ENCODE measurements around the gene OPA3.

Gene OPA3

DNA sequence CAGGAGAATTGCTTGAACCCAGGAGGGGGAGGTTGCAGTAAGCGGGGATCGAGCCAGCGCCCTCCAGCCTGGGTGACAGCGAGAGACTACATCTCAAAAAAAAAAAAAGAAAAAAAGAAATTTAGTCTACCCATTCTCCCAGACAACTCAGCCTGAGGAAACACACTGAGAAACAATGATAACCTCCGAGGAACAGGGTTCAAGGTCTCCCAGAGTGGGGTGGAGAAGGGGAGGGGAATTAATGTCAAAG, 78.7 kb downstream of the OPA3 start:
- H2BK15ac ChIP-seq (replicated peaks; ENCODE audit: low read depth), result no peak overlapping the region
- no peaks in the 10 kb centered on the region for H3K36me3 ChIP-seq (ENCODE audit: control insufficient read depth, insufficient read depth, low read length)
- H3K27ac ChIP-seq (ENCODE audit: low read depth, low read length), result no peak overlapping the region
- peak overlapping the region; percentile 77 for H3K4me2 ChIP-seq (ENCODE audit: low read length)
- peaks cover 2% of the 10 kb centered on the region for H3K79me1 ChIP-seq (ENCODE audit: low read length)
- no peak overlapping the region for H3K4me3 ChIP-seq (ENCODE audit: low read length)
- DNase-seq, result no peak
- H3K4me1 ChIP-seq (ENCODE audit: control insufficient read depth, low read depth, low read length), result peaks cover 2% of the 10 kb centered on the region
- H2BK5ac ChIP-seq (ENCODE audit: low read length), result no peak overlapping the region
- H3K23ac ChIP-seq (ENCODE audit: low read length), result no peak overlapping the region
- H3K9ac ChIP-seq (ENCODE audit: low read length), result peak overlapping the region; percentile 23
- WGBS (ENCODE audit: extremely low coverage, insufficient coverage, low lambda C conversion rate), result no CpG with 5 or more reads among the region's 5 CpGs
- H4K5ac ChIP-seq (ENCODE audit: low read length), result no peak overlapping the region
- H4K8ac ChIP-seq (ENCODE audit: low read depth, low read length), result no peak overlapping the region
- peak overlapping the region; percentile 62 for H3K4ac ChIP-seq (ENCODE audit: low read depth, low read length)
- H3K79me2 ChIP-seq (ENCODE audit: control insufficient read depth, insufficient read depth, low read length), result peaks cover 32% of the 10 kb centered on the region
- H3K18ac ChIP-seq (ENCODE audit: low read length), result no peak overlapping the region
- no peaks in the 10 kb centered on the region for H3K27me3 ChIP-seq (ENCODE audit: insufficient read depth, low read length, poor library complexity)
- H2BK120ac ChIP-seq (ENCODE audit: low read depth, low read length), result no peak overlapping the region
- H3K56ac ChIP-seq (ENCODE audit: low read length), result peak overlapping the region; percentile 43
- no peak overlapping the region for H2AK5ac ChIP-seq (ENCODE audit: low read length)

DNA sequence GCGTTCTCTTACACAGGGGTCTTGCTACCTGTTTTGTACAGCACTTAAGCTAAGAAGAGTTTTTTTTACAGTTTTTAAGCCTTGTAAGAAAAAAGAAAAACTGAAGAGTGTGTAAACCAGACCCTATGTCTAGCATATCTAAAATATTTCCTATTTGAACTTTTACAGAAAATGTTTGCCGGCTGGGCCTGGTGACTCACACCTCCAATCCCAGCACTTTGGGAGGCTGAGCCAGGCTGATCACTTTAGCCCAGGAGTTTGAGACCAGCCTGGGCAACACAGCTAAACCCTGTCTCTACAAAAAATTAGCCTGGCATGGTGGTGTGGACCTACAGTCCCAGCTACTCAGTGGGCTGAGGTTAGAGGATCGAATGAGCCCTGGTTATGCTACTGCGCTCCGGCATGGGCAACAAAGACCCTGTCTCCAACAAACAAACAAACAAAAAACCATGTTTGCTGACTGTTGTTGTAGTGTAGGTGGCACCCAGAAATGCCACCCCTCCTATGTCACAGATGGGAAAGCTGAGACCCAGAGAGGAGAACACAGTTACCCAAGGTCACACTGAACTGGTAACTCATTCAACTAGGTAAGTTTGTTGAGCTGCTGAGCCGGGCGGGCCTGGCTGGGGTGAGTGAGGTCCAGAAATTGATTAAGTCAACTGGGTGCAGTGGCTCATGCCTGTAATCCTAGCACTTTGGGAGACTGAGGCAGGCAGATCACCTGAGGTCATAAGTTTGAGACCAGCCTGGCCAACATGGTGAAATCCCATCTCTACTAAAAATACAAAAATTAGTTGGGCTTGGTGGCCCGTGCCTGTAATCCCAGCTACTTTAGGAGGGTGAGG, 79.2 kb downstream of the OPA3 start:
- Histone ChIP-seq H4K5ac (ENCODE audit: low read length) (no peak overlapping the region), H3K27ac (ENCODE audit: low read depth, low read length) (no peak overlapping the region)
- WGBS (ENCODE audit: extremely low coverage, insufficient coverage, low lambda C conversion rate), result no CpG with 5 or more reads among the region's 8 CpGs

DNA sequence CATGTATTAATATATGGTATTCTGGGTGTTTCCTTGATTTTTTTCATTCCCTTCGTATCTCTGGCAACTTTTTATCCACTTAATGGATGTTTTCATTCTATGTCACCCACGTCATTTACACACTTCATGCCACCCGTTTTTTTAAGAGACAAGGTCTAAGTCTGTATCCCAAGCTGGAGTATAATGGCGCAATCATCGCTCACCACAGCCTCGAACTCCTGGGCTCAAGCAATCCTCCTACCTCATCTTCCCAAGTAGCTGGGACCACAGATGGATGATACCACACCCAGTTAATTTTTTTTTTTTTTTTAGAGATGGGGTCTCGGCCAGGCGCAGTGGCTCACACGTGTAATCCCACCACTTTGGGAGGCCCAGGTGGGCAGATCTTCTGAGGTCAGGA, 80.7 kb downstream of the OPA3 start:
- Histone ChIP-seq H3K27me3 (ENCODE audit: insufficient read depth, low read length, poor library complexity) (no peaks in the 10 kb centered on the region), H3K4me2 (ENCODE audit: low read length) (no peak overlapping the region), H3K79me2 (ENCODE audit: control insufficient read depth, insufficient read depth, low read length) (peaks cover 14% of the 10 kb centered on the region), H3K9ac (ENCODE audit: low read length) (no peak overlapping the region), H3K4me1 (ENCODE audit: control insufficient read depth, low read depth, low read length) (peaks cover under 1% of the 10 kb centered on the region), H2BK5ac (ENCODE audit: low read length) (no peak overlapping the region), H3K56ac (ENCODE audit: low read length) (no peak overlapping the region), H4K5ac (ENCODE audit: low read length) (no peak overlapping the region), H3K4ac (ENCODE audit: low read depth, low read length) (no peak overlapping the region), H3K36me3 (ENCODE audit: control insufficient read depth, insufficient read depth, low read length) (no peaks in the 10 kb centered on the region), H4K8ac (ENCODE audit: low read depth, low read length) (no peak overlapping the region), H2BK15ac (replicated peaks; ENCODE audit: low read depth) (no peak overlapping the region), H3K18ac (ENCODE audit: low read length) (no peak overlapping the region), H2BK120ac (ENCODE audit: low read depth, low read length) (no peak overlapping the region), H3K4me3 (ENCODE audit: low read length) (no peak overlapping the region), H3K79me1 (ENCODE audit: low read length) (peaks cover 2% of the 10 kb centered on the region), H3K27ac (ENCODE audit: low read depth, low read length) (no peak overlapping the region), H2AK5ac (ENCODE audit: low read length) (no peak overlapping the region), H3K23ac (ENCODE audit: low read length) (no peak overlapping the region)
- DNase-seq, result no peak
- WGBS (ENCODE audit: extremely low coverage, insufficient coverage, low lambda C conversion rate), result no CpG with 5 or more reads among the region's 9 CpGs

More for the DNA sequence above, 79.2 kb downstream of the OPA3 start:
- no peak overlapping the region for H3K18ac ChIP-seq (ENCODE audit: low read length)
- H2BK5ac ChIP-seq (ENCODE audit: low read length), result no peak overlapping the region
- DNase-seq, result no peak
- peak overlapping the region; percentile 62 for H3K4ac ChIP-seq (ENCODE audit: low read depth, low read length)
- no peak overlapping the region for H2BK15ac ChIP-seq (replicated peaks; ENCODE audit: low read depth)
- no peak overlapping the region for H3K23ac ChIP-seq (ENCODE audit: low read length)
- no peaks in the 10 kb centered on the region for H3K27me3 ChIP-seq (ENCODE audit: insufficient read depth, low read length, poor library complexity)
- H3K4me3 ChIP-seq (ENCODE audit: low read length), result no peak overlapping the region
- H4K8ac ChIP-seq (ENCODE audit: low read depth, low read length), result no peak overlapping the region
- no peak overlapping the region for H2AK5ac ChIP-seq (ENCODE audit: low read length)
- peaks cover 2% of the 10 kb centered on the region for H3K4me1 ChIP-seq (ENCODE audit: control insufficient read depth, low read depth, low read length)
- no peaks in the 10 kb centered on the region for H3K36me3 ChIP-seq (ENCODE audit: control insufficient read depth, insufficient read depth, low read length)
- peaks cover 2% of the 10 kb centered on the region for H3K79me1 ChIP-seq (ENCODE audit: low read length)
- H3K9ac ChIP-seq (ENCODE audit: low read length), result no peak overlapping the region
- H3K4me2 ChIP-seq (ENCODE audit: low read length), result no peak overlapping the region
- H3K79me2 ChIP-seq (ENCODE audit: control insufficient read depth, insufficient read depth, low read length), result peaks cover 27% of the 10 kb centered on the region
- H2BK120ac ChIP-seq (ENCODE audit: low read depth, low read length), result no peak overlapping the region
- H3K56ac ChIP-seq (ENCODE audit: low read length), result peak overlapping the region; percentile 37

DNA sequence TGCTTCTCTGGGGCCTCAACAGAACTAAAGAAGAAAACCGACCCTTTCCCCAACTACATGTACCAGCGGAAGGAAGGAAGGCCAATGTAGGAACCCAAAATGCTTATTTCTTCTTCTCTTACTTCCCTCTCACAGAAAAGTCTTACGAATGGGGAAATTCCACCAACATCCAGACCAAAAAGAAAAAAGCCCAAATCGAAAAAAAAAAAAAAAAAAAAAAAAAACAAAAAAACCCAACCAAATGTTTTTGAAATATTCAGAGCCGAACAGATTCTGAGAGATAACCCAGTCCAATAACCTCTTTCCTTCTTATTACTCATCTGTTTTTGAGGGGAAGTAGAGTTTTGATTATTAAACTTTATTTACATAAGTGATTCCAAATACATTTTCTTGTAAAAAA, 82.5 kb downstream of the OPA3 start:
- no CpG with 5 or more reads among the region's 5 CpGs for whole genome bisulfite sequencing (ENCODE audit: extremely low coverage, insufficient coverage, low lambda C conversion rate)
- H2BK5ac ChIP-seq (ENCODE audit: low read length), result no peak overlapping the region
- peaks cover 4% of the 10 kb centered on the region for H3K4me1 ChIP-seq (ENCODE audit: control insufficient read depth, low read depth, low read length)
- no peaks in the 10 kb centered on the region for H3K36me3 ChIP-seq (ENCODE audit: control insufficient read depth, insufficient read depth, low read length)
- no peak overlapping the region for H3K4me3 ChIP-seq (ENCODE audit: low read length)
- H3K9ac ChIP-seq (ENCODE audit: low read length), result no peak overlapping the region
- no peak overlapping the region for H2BK15ac ChIP-seq (replicated peaks; ENCODE audit: low read depth)
- no peaks in the 10 kb centered on the region for H3K27me3 ChIP-seq (ENCODE audit: insufficient read depth, low read length, poor library complexity)
- no peak overlapping the region for H3K18ac ChIP-seq (ENCODE audit: low read length)
- H2AK5ac ChIP-seq (ENCODE audit: low read length), result no peak overlapping the region
- H4K5ac ChIP-seq (ENCODE audit: low read length), result no peak overlapping the region
- no peak for DNase-seq
- no peak overlapping the region for H3K23ac ChIP-seq (ENCODE audit: low read length)
- no peak overlapping the region for H3K4me2 ChIP-seq (ENCODE audit: low read length)
- H3K56ac ChIP-seq (ENCODE audit: low read length), result no peak overlapping the region
- H3K4ac ChIP-seq (ENCODE audit: low read depth, low read length), result no peak overlapping the region
- H3K27ac ChIP-seq (ENCODE audit: low read depth, low read length), result no peak overlapping the region
- no peaks in the 10 kb centered on the region for H3K79me1 ChIP-seq (ENCODE audit: low read length)
- H2BK120ac ChIP-seq (ENCODE audit: low read depth, low read length), result no peak overlapping the region
- no peaks in the 10 kb centered on the region for H3K79me2 ChIP-seq (ENCODE audit: control insufficient read depth, insufficient read depth, low read length)
- no peak overlapping the region for H4K8ac ChIP-seq (ENCODE audit: low read depth, low read length)

DNA sequence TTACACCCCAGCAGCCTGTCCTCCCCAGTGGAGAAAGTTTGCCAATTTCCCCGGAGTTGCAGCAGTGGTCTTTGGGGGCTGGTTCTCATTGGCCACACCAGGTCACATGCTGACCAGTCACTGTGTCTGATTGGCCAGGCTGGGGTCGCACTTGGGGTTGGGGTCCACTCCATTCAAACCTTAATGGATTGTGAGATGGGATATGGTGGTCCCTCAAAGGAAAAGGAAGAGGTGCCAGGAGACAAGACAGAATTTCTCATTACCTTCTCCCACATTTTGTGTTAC, 82.9 kb downstream of the OPA3 start:
- WGBS (ENCODE audit: extremely low coverage, insufficient coverage, low lambda C conversion rate), result no CpG with 5 or more reads among the region's 2 CpGs
- Histone ChIP-seq H3K4me2 (ENCODE audit: low read length) (no peak overlapping the region), H2BK15ac (replicated peaks; ENCODE audit: low read depth) (no peak overlapping the region), H3K18ac (ENCODE audit: low read length) (no peak overlapping the region), H3K79me2 (ENCODE audit: control insufficient read depth, insufficient read depth, low read length) (no peaks in the 10 kb centered on the region), H2BK120ac (ENCODE audit: low read depth, low read length) (no peak overlapping the region), H3K23ac (ENCODE audit: low read length) (no peak overlapping the region), H3K4ac (ENCODE audit: low read depth, low read length) (no peak overlapping the region), H3K9ac (ENCODE audit: low read length) (no peak overlapping the region), H2BK5ac (ENCODE audit: low read length) (no peak overlapping the region), H4K5ac (ENCODE audit: low read length) (no peak overlapping the region), H3K4me3 (ENCODE audit: low read length) (no peak overlapping the region), H3K27ac (ENCODE audit: low read depth, low read length) (no peak overlapping the region), H3K79me1 (ENCODE audit: low read length) (no peaks in the 10 kb centered on the region), H3K36me3 (ENCODE audit: control insufficient read depth, insufficient read depth, low read length) (no peaks in the 10 kb centered on the region), H3K4me1 (ENCODE audit: control insufficient read depth, low read depth, low read length) (peaks cover 4% of the 10 kb centered on the region), H3K27me3 (ENCODE audit: insufficient read depth, low read length, poor library complexity) (no peaks in the 10 kb centered on the region), H2AK5ac (ENCODE audit: low read length) (no peak overlapping the region), H3K56ac (ENCODE audit: low read length) (no peak overlapping the region), H4K8ac (ENCODE audit: low read depth, low read length) (no peak overlapping the region)
- no peak for DNase-seq
